Stimulated activated CD4-positive, alpha-beta T cell treated with anti-CD3 and anti-CD28 coated beads, TNF-alpha, amount 100 ng/mL, for 4 hours (primary cell): ENCODE measurements around the gene CAPN14.

Experiments used
- DNase-seq, 3 experiments: peaks; one replicate each; pipeline ENCODE4 v3.0.0-alpha.2; 2020; ENCODE audit warnings: low read depth in 3 of 3

The CAPN14 gene

DNA sequence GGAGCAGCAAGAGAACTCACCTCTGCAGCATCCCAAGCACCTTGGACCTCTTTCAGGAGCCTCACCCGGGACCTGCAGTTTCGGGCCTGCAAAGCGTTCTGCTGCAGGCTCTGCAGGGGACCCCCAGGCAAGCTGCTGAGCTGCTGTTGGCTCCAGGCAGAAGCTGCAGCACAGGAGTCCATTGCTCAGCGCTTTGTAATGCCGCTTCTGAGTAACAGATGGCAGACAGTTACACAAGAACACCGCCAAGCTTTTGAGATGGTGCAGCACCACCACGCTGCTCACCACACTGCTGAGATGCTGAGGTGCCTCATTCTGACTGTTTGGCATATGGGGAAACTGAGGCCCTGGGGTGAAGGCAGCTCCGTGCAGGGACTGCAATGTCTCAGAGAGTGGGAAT is 77.2 kb downstream of the CAPN14 start:
- no peak for DNase-seq

DNA sequence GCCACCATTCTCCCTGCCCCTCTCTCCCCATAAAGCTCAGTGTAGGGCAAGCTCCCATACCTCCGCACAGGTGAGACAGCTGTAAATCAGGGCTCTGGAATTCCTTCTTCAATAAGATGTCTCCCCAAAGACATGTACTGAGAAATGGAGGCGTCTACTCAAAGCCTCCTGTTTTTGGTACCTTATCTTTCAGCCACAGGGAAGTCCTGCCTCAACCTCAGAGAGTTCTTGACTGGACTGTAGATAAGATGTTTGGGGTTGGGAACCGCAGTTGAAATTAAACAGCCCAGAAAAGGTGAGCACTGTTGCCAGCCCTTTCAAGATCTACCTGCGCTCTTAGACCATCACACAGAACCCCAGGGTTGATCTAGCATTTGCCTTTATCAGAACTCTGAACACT is 77.6 kb downstream of the CAPN14 start:
- DNase-seq: no peak

DNA sequence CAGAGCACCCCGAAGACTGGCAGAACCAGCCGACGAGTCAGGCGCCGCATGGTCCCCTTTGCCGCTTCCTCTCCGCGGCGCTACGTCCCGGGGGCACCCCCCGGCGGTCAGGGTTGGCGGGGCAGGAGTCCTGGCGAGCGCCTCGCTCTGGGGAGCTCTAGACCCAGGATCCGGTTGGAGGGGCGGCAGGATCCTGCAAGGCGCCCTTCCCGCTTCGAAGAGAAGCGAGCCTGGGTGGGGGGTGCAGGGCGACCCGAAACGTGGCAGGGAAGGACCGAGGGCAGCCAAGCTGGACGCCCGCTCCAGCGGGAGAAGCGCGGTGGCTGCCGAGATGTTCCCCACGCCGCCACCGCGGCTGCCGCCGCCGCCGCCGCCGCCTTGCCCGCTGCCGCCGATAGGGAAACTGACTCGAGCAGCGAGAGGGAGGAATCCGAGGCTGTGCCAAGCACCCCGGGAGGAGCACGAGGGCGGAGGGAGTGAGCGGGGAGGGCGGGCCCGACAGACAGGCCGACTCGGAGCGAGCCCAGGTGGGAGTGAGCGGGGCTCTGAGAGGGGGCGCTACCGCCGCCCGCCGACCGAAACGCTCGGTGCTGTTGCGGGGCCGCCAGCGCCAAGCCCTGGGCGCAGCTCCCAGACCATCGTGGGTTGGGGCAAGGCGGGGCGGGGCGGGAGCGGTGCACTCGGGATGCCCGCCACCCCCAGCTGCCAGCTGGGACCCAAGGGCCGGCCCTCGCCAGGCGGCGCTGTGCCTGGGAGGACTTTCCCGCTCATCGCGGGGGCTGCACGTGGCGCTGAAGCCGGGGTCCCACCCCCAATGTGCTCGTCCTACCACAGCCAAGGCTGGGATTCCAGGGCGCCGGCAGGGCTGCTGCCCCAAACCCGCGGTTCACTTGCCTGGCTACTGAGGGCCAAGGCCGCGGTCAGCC is 79.0 kb downstream of the CAPN14 start, which contains the start of gene GALNT14:
TSS of gene GALNT14 (minus strand) at position 404 of the 926 bp plus-strand sequence. CDS start at position 50, 354 bp downstream.
- peak in 1 of 3 experiments; percentile 18 for DNase-seq

DNA sequence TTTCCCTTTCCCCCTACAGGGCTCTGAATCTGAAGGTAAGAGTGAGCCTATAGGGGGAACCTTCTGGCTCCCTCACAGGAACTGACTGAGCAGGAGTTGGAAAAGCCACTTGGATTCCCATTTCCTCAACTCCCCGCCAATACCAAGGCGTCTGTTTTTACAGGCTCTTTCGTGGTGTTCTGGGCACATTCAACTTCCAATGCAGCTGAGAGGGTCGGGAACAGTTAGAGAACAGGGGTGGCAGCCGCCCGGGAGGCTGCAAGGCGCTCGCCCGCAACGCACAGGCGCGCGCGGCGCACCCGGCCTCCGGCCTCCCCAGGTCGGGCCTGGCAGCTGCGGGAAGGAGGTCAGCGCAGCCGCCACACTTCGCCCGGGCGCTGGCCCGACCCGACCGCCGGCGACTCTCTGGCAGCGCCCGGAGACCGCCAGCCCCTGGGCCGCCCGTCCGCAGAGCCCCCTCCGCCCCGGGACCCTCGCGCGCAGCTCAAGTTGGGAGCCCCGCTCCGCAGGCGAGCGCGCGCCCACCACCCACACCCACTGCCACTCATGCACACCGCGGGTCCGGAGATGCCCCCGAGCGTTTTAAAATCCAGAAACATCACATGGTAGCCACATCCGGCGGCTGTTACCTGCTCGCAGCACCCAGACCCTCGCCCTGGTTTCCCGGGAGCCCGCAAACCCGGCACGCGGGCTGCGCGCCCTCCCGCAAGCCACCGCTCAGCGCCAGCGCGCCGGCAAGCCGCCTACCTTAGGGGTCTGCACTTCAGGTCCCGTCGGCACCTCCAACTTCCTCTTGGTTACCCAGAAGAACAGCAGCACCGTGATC is 79.9 kb downstream of the CAPN14 start:
- DNase-seq: no peak

DNA sequence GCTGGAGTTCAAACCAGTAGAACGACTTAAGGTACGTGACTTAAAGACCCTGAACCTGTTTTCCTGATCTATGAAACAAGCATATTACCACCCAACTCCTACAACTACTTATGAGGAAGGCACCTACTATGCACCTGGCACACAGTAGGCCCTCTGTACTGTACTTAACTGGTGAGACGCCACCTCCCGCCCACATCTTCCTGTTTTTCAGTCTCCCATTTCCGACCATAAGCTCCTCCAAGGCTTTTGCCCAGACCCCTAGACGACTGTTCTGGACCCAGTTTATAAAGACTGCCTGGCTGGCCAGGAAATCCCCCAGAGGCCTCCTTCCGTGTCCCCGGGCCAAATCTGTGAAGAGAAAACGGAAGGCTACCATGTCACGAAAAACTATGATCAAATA is 80.6 kb downstream of the CAPN14 start:
- DNase-seq: no peak

DNA sequence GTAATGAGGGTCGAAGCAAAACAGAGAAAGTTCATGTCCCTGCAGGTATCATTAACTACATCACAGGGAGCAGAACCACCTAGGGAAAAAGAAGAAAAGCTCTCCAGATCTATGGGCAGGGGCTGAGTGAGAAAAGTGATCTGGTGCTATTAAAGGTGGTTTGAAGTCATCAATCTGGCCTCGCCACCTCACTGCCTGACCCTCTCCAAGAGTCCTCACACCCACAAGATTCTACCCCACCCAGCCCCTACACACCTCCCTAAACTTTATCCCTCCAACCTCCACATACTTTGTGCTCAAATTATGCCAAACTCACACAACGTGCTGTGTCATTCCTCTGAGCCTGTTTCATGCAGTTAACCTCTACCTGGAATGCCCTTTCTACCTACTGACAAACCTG is 81.3 kb downstream of the CAPN14 start:
- DNase-seq: no peak

DNA sequence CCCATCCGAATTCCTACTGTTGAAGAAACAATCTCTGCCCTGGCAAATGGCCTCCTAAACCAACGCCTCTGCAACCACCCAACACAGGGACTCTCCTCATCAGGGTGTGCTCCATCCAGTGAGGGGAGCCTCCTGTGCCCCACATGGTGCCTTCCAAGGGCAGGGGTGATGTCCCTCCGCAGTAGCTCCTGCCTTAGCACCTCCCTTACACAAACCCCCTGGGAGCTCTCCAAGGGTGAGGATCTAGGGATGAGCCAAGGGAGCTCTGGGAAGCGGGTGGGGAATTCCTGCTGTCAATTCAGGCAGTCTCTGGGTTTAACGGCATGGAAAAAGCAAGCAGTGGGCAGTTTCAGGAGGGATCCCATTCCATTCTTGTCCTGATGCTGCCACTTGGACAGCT is 82.8 kb downstream of the CAPN14 start:
- DNase-seq: no peak

DNA sequence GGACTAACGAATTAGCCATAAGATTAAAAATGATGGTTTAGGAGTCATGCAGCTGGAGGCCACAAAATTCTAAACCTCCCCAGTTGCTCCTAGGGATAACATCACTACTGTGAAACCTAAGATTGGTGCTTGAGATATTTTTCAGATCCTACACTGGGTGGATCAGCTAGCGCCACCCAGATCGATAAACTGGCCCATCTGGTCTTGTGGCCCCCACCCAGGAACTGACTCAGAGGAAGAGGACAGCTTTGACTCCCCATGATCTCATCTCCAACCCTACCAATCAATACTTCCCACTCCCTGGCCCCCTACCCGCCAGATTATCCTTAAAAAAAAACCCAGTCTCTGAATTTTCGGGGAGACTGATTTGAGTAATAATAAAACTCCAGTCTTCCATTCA is 84.5 kb downstream of the CAPN14 start:
- no peak for DNase-seq

DNA sequence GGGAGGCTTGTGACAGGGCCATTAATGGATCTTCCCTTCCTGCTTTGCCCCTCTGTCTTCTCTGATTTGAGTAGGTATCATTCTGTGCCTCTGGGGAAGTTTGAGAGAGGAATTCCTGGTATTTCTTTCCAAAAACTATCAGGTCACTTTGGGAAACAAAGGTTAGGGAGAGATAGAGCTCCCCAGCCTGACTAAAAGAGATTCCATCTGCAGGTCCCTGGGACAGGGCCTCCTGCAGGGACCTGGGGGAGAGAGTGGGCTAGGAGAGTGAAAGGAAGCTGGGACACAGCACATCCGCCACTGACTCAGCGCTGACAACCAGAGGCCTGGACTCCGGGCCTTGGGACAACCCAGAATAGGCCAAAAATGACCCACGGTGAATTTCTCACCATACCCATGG is 85.4 kb downstream of the CAPN14 start:
- DNase-seq: no peak

DNA sequence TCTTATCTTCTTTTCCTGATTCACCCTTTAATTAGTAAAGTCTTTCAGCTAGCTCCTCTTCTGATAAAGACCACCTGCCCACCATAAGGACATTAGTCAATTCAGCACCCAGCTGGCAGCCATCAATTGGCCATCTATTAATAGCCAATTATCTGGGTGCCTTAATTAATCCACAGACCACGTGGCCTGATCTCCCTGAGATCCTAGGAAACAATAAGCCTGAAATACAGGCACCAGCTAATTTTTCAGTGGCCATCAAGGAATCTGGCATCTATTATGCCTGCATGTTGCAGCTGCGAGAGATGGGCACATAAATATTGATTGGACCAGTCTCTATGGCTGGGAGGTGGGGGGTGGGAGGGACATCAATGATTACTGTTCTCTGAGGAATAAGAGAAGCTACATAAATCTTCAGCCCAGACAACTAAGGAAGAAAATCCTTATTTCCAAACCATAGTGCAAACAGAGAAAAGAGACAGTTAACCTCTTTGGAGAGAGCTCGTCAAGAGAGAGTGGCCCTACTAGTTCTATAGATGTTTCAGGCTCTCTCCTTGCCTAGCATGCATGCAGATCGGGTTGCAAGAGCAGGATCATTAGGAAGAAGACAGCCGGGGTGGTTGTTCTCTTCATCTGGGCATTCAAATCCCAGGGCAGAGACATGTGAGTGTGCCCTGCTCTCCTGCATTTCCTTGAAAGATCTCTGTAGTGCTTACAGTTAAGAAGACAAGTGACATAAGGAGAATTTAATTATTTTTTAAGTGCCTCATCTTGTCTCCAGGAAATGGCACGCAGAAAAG is 87.7 kb downstream of the CAPN14 start:
- DNase-seq: no peak

DNA sequence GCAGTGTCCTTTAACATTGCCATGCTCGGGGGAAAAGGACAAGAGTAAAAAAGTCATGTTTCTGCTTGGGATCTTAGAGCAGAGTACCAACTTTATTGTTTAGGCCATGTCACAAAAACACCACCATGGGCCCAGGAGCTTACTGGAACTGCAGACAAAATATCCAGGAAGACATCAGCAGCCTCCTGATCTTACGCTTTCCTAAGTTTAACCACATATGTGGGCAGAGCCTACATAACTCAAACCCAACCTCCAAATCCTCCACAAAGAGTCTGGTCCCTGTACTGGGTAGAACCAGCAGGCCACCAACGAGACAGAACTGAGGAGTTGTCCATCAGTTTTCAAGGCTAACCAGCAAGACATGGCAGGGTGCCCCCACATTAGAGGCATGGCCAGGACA is 89.4 kb downstream of the CAPN14 start:
- DNase-seq: no peak

DNA sequence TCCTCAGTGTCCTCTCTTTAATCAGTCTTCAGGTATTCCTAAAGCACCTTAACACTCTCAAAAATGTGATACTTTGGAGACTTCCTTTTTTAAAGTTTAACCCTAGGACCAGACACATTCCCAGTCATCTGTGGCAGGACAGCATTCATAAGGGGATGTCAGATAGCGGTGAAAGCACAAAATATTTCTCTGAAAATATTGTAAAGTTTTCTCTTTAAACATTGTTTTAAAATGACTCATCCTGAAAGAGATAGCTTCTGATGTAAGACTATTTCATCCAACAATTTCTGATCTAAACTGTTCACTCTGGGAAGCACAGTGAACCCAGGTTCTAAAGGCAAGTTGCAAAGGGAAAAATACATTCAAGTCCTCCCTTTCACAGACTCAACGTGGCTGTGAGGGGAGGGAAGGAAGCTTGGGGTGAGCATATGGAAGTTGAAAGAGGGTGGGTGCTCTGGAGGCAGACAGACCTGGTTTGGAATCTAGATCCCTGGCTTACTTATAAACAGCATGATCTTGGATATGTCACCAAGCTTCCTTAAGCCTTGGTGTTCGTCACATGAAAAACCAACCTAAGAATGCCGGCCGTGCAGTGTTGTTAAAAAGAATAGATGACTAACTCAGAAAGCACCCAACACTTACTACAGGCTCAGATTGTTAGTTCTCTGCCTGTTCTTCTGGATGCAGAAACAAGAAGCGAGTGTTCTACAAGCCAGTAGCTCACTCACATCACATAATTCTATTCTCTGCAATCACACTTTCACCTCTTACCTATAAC is 91.2 kb downstream of the CAPN14 start:
- no peak for DNase-seq

DNA sequence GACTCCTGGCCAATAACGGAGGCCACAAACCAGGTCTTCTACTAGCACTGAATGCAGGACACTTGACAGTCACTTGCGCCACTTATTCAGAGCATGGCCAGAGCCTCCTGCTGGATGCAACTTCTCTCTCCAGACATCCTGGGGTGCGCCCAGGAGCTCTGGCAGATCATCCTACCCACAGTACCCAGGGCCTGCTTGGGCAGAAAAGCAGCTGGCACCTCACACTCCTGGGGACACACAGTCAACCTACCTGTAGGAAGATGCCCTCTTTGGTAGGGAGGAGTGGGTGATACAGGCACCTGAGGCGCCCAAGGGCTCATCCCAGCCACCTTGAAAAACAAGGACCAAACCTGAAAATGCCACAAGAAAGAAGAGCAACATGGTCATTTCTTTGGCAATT is 92.4 kb downstream of the CAPN14 start:
- DNase-seq: no peak
